HepG2 (cell line): ENCODE data around the gene MXRA7. TPM values are rescaled to one million over a fixed set of nuclear protein-coding genes. Genes with fewer than 3 reads are reported as not detected.

Source experiments
- BORCS8-MEF2B ChIP-seq: sonication (generic); formaldehyde crosslinking; IDR thresholded peaks from 2 replicates; pipeline ENCODE4 v1.8.0; 2022; ENCODE audit warnings: mild to moderate bottlenecking, missing genetic modification reagents
- CEBPZ ChIP-seq: IDR thresholded peaks from 2 replicates; pipeline ENCODE4 v1.6.1; 2012; ENCODE audit warnings: low read length, improper control_type of control experiment
- FOXA1 ChIP-seq, 2 experiments: fragments of 450-650 bp in 1 of 2; sonication (generic) in 1 of 2; formaldehyde crosslinking in 1 of 2; IDR thresholded peaks; 2 replicates each; pipeline versions ENCODE4 v1.4.0 to v1.6.1; 2016 to 2020; ENCODE audit warnings: missing genetic modification reagents in 1 of 2
- GPBP1L1 ChIP-seq: sonication (generic); formaldehyde crosslinking; IDR thresholded peaks from 2 replicates; pipeline ENCODE4 v1.5.0; 2020; ENCODE audit warnings: mild to moderate bottlenecking, missing genetic modification reagents
- JUN ChIP-seq: sonication (generic); formaldehyde crosslinking; IDR thresholded peaks from 2 replicates; pipeline ENCODE4 v1.4.0; 2020; ENCODE audit warnings: mild to moderate bottlenecking, missing genetic modification reagents
- KDM5A ChIP-seq: fragments of 200-600 bp; sonication (generic); IDR thresholded peaks from 2 replicates; pipeline ENCODE4 v1.7.0; 2018; ENCODE audit warnings: antibody characterized with exemption, mild to moderate bottlenecking, low read length, borderline replicate concordance
- MXI1 ChIP-seq: IDR thresholded peaks from 3 replicates; pipeline ENCODE4 v1.6.1; 2012; ENCODE audit warnings: low read depth, low read length, inconsistent platforms, borderline replicate concordance
- PAWR ChIP-seq: sonication (generic); formaldehyde crosslinking; IDR thresholded peaks from 2 replicates; pipeline ENCODE4 v1.4.0; 2020; ENCODE audit warnings: missing genetic modification reagents, mild to moderate bottlenecking, borderline replicate concordance
- POGZ ChIP-seq: sonication (generic); formaldehyde crosslinking; IDR thresholded peaks from 2 replicates; pipeline ENCODE4 v1.4.0; 2020; ENCODE audit warnings: mild to moderate bottlenecking, missing genetic modification reagents
- SOX6 ChIP-seq, 2 experiments: fragments of 450-650 bp in 1 of 2; sonication (generic) in 1 of 2; formaldehyde crosslinking in 1 of 2; IDR thresholded peaks; 2 replicates each; pipeline versions ENCODE4 v1.4.0 to v1.6.1; 2017 to 2020; ENCODE audit warnings: antibody characterized with exemption in 1 of 2, mild to moderate bottlenecking in 1 of 2, missing genetic modification reagents in 1 of 2
- TCF12 ChIP-seq, 2 experiments: fragments of 450-650 bp in 1 of 2; sonication (generic) in 1 of 2; formaldehyde crosslinking in 1 of 2; IDR thresholded peaks; 2 replicates each; pipeline versions ENCODE4 v1.6.1 to v1.8.0; 2017 to 2022; ENCODE audit warnings: antibody characterized with exemption in 1 of 2, mild to moderate bottlenecking in 1 of 2, missing genetic modification reagents in 1 of 2, moderate library complexity in 1 of 2
- TRIM24 ChIP-seq: sonication (generic); formaldehyde crosslinking; IDR thresholded peaks from 2 replicates; pipeline ENCODE4 v1.8.0; 2022; ENCODE audit warnings: mild to moderate bottlenecking, missing genetic modification reagents
- ZFP1 ChIP-seq: IDR thresholded peaks from 2 replicates; pipeline ENCODE4 v1.6.1; 2016
- ZFP41 ChIP-seq: sonication (generic); formaldehyde crosslinking; IDR thresholded peaks from 2 replicates; pipeline ENCODE4 v1.4.0; 2020; ENCODE audit warnings: mild to moderate bottlenecking, missing genetic modification reagents, borderline replicate concordance
- ZNF230 ChIP-seq: sonication (generic); formaldehyde crosslinking; IDR thresholded peaks from 2 replicates; pipeline ENCODE4 v1.4.0; 2020; ENCODE audit warnings: mild to moderate bottlenecking, missing genetic modification reagents
- ZNF496 ChIP-seq: sonication (generic); formaldehyde crosslinking; IDR thresholded peaks from 2 replicates; pipeline ENCODE4 v1.8.1; 2023; ENCODE audit warnings: mild to moderate bottlenecking, moderate library complexity, missing genetic modification reagents; ENCODE audit not compliant: insufficient replicate concordance
- ZNF513 ChIP-seq: sonication (generic); formaldehyde crosslinking; conservative IDR thresholded peaks from 2 replicates; pipeline ENCODE4 v1.5.0; 2020; ENCODE audit warnings: missing genetic modification reagents
- ZNF564 ChIP-seq: sonication (generic); formaldehyde crosslinking; IDR thresholded peaks from 2 replicates; pipeline ENCODE4 v1.8.1; 2023; ENCODE audit warnings: mild to moderate bottlenecking, missing genetic modification reagents
- ZNF567 ChIP-seq: sonication (generic); formaldehyde crosslinking; IDR thresholded peaks from 2 replicates; pipeline ENCODE4 v1.8.1; 2023; ENCODE audit warnings: mild to moderate bottlenecking, missing genetic modification reagents, borderline replicate concordance
- ZXDC ChIP-seq: sonication (generic); formaldehyde crosslinking; IDR thresholded peaks from 2 replicates; pipeline ENCODE4 v1.5.0; 2020; ENCODE audit warnings: mild to moderate bottlenecking, missing genetic modification reagents
- polyA plus RNA-seq, 8 experiments: library from polyadenylated mRNA; depleted of rRNA in 3 of 8; stranded (reverse) in 7 of 8; unstranded in 1 of 8; fragments of >200 nt; fragmentation: Illumina TruSeq in 4 of 8; extraction: Trizol in 4 of 8; gene quantifications; 2 replicates each; pipeline versions ENCODE4 v1.2.1 to v1.2.3, GENCODE V29; 2011 to 2016; ENCODE audit warnings: low read depth in 4 of 8, missing spikeins in 1 of 8, mixed read lengths in 1 of 8; ENCODE audit not compliant: insufficient read depth in 1 of 8
- total RNA-seq, 5 experiments: library from RNA; depleted of rRNA; stranded (reverse); fragments of >200 nt; fragmentation: Illumina TruSeq; extraction: Trizol; gene quantifications; 2 replicates each; pipeline ENCODE4 v1.2.3, GENCODE V29; 2016; ENCODE audit warnings: low read depth in 1 of 5

The MXRA7 gene
- total and polyA plus RNA-seq, 2 of the 13 experiments (the other 11 are each of a cell fraction or from before 2014, with no cell fraction given): 44.8 to 112 TPM

GRCh38 chr17:76736349-76737081, 25.8 kb upstream of the MXRA7 start (continued):
- TF ChIP-seq ZNF567 (CRISPR knock-in tag): 0 out of 2 replicates have a peak, but pooled peaks have one; percentile 45
- TF ChIP-seq ZNF496 (CRISPR knock-in tag): no peak
- no peak for TF ChIP-seq KDM5A
- peak; percentile 61; the same call in 1 of the 3 replicates for TF ChIP-seq MXI1
- no peak for TF ChIP-seq ZFP1 (CRISPR knock-in tag)
- TF ChIP-seq FOXA1 (IDR thresholded peaks at IDR 0.05): no peak
- no peak for TF ChIP-seq FOXA1 (CRISPR knock-in tag; IDR thresholded peaks at IDR 0.05)
- TF ChIP-seq BORCS8-MEF2B: peak; percentile 77
- TF ChIP-seq CEBPZ: no peak
- TF ChIP-seq ZNF513 (CRISPR knock-in tag): no peak
- TF ChIP-seq ZNF230 (CRISPR knock-in tag): no peak
- no peak for TF ChIP-seq TCF12 (IDR thresholded peaks at IDR 0.05)
- no peak for TF ChIP-seq TCF12 (CRISPR knock-in tag; IDR thresholded peaks at IDR 0.05)
- TF ChIP-seq JUN (CRISPR knock-in tag): no peak
- peak; percentile 32; the same call in 1 of the 2 replicates for TF ChIP-seq ZNF564 (CRISPR knock-in tag)
- no peak for TF ChIP-seq PAWR (CRISPR knock-in tag)
- no peak for TF ChIP-seq SOX6 (IDR thresholded peaks at IDR 0.05)
- no peak for TF ChIP-seq SOX6 (CRISPR knock-in tag; IDR thresholded peaks at IDR 0.05)
- no peak for TF ChIP-seq ZXDC
- no peak for TF ChIP-seq GPBP1L1
- no peak for TF ChIP-seq TRIM24
- no peak for TF ChIP-seq POGZ (CRISPR knock-in tag)
- no peak for TF ChIP-seq ZFP41 (CRISPR knock-in tag)
